HG03108 (cell line): ENCODE measurements around the gene PTH1R.

Source experiments
- ATAC-seq: cut with Tn5 transposase; IDR thresholded peaks from one replicate; pipeline ENCODE4 v1.9.1; 2021; ENCODE audit warnings: moderate library complexity; ENCODE audit not compliant: unreplicated experiment

Gene PTH1R

DNA sequence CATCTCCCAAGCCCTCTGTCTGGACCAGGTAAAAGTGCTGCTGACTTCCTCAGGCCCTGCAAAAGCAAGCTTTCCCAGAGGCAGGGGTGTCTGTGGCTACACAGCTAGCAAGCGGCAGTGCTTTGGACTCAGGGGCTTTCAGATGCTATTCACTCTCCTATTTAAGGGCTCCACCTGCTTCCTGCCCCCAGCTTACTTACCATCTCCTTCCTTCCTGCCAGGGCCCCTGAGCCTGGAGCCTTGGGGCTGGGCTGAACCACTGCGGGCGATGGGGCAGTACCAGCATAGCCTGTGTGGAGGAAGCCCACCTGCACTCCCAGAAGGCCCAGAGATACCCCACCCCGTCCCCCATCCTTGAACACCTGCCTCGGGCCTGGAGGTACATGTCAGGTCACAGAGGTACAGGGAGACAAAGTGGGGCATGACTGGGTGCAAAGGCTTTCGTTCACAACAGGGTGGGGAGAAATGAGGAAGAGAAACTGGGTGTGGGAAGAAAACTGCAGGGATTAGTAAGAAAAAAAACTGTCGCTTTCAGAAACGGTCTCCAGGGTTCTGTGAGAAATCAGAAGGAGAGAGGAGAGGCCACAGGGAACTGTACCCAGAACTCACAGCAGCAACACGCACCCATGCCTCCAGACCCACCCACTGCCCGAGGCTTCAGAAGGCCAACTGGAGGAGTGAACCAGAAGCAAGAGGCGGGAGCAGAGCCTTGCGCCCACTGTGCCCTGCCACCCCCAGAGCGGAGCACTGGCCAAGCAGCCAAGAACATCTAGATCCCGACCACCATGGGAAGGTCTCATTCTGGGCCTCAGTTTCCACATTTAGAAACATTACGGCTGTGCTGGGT is 49.6 kb downstream of the PTH1R start:
- ATAC-seq, result peak; percentile 43

DNA sequence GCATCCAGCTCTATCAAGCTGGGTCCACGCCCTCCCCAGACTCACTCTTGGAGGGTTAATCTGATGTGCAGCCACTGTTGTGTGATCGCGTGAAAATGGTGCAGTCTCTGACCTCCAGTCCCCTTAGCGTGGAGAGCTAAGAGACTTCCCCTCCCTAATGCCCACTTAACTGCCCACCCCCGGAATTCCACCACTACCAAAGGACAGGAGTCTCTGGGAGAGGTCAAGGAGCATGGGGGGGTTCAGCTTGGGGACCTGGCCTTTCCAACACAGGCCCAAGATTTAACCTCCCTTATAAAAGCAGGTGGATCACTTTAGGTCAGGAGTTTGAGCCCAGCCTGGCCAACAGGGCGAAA is 50.2 kb downstream of the PTH1R start:
- ATAC-seq, result no peak

DNA sequence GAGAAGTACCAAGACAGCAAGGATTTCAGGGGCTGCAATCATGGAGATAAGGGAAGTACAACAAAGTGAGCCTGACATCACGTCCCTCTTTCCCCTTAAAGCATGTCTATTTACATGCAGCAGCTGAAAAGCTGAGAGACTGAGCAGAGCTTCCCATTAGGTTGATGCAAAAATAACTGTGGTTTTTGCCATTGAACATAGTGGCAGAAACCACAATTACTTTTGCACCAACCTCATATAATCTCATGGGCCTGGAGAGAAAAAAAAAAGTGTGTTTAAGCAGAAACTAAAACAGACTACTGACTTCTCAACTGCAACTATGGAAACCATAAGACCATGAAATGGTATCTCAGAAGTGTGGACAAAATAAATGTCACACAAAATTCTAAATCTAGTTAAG is 50.8 kb downstream of the PTH1R start:
- no peak for ATAC-seq

DNA sequence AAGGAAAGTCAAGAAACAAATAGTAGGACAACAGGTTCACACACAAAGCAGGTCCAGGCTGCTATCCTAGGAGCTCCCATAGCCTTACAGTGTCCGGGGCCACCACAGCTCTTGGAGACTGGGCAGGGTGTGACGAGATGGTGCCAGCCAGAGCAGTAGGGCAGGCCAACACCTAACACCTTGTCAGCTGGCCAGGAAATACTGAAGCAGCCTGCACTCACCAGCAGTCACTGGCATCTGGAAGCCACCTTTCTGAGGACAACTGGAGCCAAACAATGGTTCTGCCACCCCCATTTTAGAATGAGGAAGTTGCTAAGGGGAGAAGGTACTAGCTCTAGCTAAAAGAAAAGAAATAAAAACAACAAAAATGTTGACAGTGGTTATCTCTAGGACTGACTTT is 51.8 kb downstream of the PTH1R start:
- ATAC-seq, result no peak

DNA sequence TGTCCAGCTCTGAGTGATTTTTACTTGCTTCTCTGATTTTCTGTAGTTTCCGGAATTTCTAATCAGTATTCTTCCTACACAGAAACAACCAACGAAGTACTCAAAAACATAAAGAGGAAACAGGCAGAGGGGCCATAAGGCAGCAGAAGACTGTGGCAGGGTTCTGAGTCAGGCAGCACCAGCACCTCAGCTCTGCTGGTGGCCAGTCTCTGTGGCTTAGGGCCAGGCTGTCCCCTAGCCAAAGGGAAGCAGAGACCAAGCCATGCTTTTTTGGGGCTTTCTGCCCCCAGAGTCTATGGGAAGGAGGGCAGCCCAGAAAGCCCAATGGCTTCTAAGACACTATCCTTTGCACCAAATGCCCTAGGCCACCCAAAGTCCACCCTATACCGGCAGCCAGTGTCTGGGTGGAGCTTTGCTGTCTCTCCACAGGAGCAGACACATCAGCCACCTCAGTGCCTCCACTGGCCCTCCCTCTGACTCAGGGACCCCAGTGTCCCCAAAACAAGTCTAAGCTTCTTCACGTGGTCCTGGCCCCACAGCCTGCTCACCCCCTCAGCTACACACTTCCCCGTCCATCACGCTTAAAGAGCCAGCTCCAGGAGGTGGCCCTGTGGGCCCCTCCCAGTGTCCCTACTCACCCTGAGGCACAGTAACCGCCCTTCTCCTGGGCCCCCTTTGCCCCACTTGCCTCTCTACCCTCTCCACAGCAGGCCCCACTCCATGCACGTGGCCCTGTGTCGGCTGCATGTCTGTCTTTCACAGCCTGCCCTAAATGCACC is 52.8 kb downstream of the PTH1R start:
- ATAC-seq, result no peak

DNA sequence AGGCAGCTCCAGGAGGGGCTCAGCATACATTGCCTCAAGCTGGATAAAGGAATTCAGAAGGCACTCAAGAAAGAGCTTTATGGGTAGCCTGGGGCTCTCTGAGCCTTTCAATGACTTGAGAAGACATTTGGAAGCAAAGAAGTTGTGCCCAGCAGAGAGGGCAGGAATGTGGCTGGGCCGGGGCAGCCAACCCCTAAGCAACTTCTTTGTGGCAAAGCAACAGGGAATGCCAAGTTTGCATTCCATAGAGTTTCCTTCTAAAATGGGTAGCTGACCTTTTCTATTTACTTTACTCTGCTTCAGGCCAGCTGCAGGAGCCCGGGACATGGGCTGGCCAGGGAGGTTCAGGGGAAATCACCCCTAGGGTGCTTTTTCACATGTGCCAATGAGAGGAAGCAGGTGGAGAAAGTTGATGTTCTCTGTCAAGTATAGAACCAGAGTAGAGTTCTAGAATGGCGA is 53.5 kb downstream of the PTH1R start:
- ATAC-seq, result no peak

DNA sequence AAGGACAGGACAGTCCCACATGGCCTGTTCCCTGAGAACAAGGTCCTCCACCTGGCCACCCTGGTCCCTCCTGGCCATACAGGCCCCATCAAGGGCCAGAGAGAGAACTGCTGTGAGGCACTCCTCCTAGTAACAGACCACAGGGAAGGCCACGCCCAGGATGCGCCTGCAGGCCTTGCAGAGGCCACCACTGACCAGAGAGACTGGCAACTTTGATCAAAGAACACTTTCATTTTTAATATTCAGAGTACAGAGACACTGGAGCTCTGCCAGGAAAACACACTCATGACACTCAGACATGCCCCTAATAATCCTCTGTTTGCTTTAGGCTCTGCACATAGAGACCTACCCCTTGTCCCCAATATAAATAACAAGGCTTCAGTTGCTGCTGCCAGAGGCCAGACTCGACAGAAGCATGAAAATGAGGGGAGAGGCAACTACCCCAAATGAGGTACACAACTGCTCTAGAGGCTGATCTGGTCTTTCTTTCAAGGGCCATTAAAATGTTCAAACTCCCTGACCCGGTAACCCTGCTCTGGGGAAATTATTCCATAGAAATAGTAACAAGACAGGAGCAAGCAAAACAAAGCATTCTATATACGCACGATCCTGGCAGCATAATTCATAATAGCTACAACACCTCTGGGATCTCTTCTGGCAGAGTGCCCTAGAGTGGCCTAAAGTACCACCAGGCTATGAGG is 54.3 kb downstream of the PTH1R start:
- ATAC-seq, result no peak

DNA sequence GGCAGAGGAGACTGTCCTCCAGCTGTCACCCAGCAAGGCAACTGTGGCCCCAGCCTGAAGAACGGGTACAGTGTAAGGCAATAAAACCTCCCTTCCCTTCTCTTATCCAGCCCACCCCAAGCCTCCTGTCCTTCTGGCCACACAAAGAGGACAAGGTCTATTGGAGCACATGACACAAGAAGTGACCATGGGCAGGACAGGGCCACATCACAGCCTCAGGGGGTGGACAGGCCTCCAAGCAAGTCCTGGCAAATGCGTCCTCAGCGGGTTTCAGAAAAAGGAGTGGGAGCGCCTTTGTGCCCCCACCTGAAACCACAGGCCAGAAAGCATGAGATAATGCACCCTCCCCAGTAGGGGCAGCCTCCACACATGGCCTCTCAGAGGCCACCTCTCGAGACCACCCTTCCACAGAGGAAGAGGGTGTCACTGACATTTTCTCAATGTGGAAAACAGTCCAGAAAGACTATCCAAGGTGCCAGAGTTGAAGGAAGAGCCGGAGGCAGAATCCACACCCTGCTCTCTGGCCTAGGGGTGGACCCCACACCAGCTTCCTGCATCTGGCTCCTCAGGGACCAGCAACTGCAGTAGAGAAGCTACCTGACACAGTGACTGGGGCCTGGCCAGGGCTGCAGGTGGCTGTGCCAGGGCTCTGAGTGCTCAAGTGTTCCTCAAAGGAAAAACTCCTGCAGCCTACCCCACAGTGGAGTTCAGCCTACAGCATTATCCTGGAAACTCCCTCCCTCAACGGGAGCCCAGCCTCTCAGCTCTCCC is 55.1 kb downstream of the PTH1R start:
- ATAC-seq, result no peak

DNA sequence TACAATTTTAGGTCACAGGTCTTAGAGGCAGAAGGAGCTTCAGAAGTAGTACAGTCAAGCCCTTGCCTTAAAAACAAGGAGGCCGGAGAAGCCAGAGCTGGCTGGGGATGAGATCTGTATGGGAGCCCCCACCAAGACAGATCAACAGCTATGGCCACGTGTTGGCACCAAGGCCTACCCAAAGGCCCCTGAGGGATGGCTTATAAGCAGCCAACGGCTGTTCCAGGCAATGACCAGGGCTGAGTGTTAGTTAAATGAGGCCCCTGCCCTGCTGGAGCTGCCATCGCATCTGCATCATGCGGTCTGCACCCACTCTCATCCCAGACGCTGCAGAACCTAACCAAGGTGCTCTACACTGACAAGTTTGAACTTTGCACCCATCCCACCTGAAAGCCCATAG is 55.7 kb downstream of the PTH1R start:
- ATAC-seq, result no peak

DNA sequence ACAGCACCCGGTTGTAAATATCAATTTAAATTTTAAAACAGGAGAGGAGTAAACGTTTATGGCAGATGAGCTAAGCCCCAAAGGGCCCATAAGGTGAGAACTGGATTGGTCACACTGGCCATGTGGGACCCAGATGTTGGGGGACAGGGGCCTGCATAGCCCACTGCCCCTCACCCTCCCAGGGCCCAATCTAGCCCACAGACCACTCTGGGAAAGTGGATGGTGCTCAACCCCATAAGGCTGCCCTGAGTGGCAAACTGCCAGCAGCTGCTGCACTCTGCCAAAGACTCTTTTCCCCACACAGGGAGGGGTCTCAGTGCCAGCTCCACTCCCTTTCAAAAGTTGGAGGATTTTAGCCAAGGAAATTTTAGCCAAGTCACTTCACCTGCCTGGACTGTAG is 56.6 kb downstream of the PTH1R start:
- no peak for ATAC-seq

DNA sequence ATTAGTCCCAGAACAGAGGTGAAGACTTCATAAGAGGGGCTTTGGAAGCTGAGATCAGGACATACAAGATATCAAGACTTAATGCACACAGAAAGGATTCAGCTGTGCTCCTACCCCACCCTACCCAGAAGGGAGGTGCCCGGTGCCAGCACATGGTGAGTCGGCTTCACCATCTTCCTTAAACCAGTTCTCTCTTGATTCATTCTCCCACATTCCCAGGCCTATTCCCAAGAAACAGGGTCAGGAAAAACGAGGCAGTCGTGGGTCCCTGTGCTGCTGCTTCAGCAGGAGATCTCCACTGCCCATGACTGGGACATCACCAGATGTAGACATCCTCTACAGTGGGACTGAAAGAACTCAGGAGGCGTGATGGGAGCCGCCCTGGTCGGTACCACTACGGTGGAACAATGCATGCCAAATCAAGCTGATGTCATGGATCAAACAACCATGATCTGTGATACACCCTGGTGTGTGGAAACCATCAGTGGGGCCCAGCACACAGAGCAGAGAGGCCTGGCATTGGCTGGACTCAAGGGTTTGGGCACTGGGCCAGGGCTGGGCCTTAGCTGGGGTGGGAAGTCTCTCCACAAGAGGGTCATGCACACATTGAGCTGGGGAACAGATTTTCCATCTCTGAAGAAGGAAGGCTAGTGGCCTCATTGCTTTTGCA is 57.1 kb downstream of the PTH1R start:
- ATAC-seq, result no peak

DNA sequence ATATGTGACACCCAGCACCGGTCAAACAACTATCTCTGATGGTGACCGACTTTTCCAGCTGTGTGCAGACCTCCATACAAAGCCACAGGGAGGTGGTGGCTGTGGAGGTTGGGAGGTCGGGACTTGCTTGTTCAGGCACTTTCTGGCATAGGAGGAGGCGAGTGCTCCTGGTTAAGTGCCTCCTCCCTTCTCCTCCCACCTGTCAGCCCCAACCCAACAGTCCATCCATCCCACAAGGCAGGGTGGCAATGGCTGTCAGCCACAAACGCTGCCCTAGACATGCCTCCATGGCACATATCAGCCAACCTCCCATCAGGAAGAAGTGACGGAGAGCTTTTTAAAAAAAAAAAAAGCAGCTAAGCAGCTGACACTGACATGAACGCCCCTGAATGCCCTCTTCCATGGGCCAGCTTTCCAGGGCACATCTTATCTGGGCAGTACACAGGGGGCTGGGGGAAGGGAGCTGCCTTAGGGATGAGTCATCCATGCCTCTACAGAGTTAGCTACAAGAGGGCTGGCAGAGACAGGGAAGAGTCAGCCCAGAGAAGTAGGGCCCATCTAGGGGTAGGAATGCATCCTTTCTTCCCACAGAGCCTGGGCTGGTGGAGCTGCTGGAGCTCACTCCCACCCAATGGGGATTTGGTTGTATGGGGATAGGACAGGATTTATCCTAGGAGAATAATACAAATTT is 57.8 kb downstream of the PTH1R start:
- no peak for ATAC-seq

DNA sequence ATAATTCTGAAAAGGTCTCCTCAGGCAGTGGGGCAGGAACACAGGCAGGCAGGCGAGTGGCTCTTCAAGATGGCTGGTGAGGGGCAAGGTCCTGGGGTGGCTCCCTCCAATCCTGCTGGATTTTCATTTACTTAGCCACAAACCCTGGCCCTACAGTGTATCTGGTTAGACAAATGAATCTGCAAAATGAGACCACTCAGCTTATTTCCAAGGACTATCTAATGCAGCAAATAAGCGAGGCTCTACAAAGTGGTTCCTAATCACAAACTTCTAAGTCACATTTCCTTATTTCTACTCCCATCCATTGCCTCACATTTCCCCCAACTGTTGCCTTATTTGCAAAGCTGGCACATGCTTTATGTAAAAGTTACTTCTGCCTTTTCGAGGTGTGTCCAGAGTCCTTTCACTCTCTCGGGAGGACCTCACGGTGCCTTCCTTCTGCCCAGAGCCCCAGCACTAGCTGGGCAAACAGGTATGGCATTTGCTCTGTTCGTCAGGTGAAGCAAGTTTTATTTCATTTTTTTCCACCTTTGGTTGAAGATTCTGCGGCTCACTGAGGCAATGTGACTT is 58.6 kb downstream of the PTH1R start:
- no peak for ATAC-seq

DNA sequence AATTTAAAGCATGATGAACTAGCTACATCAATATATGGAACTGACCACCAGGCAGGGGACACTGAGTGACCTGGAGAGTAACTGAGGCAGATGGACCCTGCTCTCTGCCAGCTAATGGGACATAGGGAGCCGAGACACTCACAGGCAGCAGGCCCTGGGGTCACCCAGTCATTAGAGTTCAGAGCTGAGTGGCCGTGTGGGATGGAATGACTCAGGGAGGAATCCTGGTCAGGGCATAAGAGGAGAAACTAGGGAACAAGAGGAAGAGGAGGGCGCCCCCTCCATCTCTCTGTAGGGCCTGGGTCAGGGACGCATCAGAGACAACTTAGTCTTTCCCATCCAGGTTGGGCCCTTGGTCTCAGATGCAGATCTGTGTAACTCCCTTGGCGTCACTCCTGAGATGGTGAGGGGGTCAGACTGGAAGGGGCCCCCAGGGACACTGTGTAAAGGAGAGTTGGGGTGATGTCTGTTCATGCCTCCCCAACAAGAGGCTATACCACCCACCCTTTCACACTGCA is 59.3 kb downstream of the PTH1R start:
- ATAC-seq, result no peak

DNA sequence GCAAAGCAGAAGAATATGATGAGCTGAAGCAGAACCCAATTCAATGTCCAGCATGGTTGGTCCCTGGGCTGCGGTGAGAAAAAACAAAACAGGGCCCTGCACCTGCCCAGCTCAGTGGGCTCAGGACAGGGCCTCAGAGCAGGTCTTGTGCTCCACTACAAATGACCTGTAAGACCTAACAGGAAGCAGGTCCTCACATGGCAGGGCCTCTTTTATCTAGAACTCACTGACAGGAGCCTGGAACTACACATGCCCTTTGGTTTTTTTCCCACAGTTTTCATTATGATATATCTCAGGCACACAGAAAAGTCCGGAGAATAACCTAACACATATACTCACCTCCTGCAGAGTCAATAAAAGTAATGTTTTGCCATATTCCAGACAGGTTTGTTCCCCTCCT is 60.6 kb downstream of the PTH1R start:
- ATAC-seq, result no peak

DNA sequence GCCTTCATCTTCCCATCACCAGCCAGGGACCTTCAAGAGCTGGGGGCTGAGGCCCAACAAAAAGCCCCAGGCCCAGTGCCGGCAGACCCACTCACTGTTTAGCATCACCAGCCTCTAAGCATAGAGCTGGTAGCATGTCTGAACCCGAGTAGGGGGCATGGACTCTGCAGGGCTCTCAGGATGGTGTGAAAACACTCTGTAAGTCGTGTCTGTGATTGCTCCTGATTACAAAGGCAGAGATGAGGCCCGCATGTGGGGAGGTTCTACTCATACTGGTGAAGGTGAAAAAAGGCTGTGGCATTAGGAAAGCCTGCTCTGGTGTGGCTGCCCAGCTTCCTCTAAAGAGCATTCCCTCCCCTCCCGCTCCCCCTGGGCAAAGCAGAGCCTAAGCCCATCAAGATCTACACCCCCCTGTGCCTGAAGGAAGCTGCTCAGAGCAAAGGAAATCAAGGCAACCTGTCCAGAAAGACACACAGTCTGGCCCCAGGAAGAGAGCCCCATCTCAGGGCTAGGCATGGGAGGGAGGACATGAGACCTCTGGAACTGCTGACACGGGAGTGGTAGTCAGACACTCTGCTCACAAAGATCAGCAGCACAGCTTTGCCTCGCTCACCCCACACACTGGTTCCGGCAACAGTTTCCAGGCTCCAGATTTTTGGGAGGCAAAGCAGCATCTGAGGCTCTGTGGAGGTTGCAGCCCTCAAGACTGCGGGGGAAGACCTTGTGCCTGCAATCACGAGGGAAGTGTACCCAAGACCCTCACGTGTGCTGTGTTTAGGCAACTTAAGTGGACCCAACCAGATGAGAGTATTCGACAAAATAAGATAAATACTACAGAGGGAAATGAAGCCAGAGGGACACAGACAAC is 62.3 kb downstream of the PTH1R start:
- no peak for ATAC-seq

DNA sequence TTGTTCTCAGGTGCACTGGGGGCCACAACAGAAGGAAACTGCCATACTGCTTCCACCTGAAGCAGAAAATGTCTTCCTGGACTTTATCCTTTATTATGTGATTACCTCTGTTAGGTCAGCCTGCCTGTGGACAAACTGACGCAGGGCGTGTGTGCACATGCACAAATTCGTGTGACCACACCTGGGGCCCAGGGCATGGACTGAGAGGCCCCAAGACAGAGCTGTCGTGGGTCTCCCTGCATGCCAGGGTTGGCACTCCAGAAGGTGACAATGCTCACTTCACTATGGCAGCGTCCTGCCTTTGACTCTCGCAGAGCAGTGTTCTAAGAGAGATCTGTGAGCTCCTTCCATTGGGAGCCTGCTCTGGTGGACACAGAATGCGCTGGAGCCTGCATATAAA is 64.6 kb downstream of the PTH1R start:
- ATAC-seq, result no peak

DNA sequence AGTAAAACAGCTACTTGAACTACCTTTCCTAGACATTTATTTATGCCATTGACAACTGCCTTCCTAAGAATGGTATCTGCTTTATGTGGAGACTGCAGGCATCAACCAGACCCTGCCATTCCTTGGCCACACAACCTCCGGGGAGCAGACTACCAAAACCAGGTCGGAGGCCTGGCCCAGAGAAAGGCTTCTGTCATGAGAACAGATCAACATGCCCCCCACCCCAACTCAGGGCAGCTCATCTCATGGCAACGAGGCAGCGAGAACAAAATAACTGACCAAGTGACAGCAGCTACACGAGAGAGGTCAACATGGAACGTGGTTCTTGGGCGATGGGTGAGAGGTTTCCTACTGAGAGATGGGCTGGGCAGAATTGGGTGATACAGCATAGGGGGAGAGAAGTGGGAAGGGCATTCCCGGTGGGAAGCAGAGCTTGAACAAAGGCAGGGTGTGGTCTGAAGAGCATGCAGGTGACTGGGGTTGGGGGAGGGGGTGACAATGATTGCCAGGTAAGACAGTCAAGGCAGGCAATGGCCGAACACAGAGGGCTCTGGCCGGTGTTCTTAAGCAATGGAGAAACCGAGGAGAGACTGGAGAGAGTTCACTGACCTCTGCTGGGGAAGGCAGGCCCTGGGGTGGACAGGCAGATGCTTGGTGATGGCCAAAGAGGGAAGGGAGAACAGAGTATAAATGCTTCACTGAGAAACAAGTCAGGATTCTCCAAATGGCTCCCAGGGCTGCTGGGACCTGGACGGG is 65.1 kb downstream of the PTH1R start:
- no peak for ATAC-seq
